ENCODE measurements around the gene VSTM2L. TPM values are rescaled to one million over a fixed set of nuclear protein-coding genes. Genes with fewer than 3 reads are reported as not detected.

VSTM2L gene
- polyA plus RNA-seq, 1 donor (not counting 4 experiments of a cell fraction or from before 2014, with no cell fraction given): 0.75 TPM

- DNase-seq (ENCODE audit: low read depth, low spot score) (no peak), FAIRE-seq (no peak)
- dilution Hi-C loops (cut with MboI; ENCODE audit: extremely low pct_ligation_motif_present, low sequenced_read_pairs): no loop called here
- no peaks in the 10 kb centered on the region for H3K9me1 ChIP-seq (ENCODE audit: control insufficient read depth, extremely low read depth, insufficient read depth, low read length)
- H3K4me2 ChIP-seq (ENCODE audit: control insufficient read depth, extremely low read depth, insufficient read depth, low read depth, low read length): peak overlapping the region; percentile 58
- no peak for TF ChIP-seq EZH2 (IDR thresholded peaks at IDR 0.05; ENCODE audit: low read length)
- TF ChIP-seq CTCF (optimal IDR thresholded peaks at IDR 0.05 in 1 of 3, IDR thresholded peaks at IDR 0.05 in 1 of 3, conservative IDR thresholded peaks at IDR 0.05 in 1 of 3; ENCODE audit: extremely low read depth in 1 of 3, insufficient read depth in 2 of 3, low read length in 3 of 3): peak in 2 of 3 experiments; percentile 13 to 29
- no peak overlapping the region for H3K9ac ChIP-seq (ENCODE audit: control insufficient read depth, extremely low read depth, insufficient read depth, low read length)
- H3K4me1 ChIP-seq (ENCODE audit: control insufficient read depth, extremely low read depth, insufficient read depth, low read length): peaks cover 26% of the 10 kb centered on the region
- H3K79me2 ChIP-seq (ENCODE audit: control insufficient read depth, insufficient read depth, low read length): no peaks in the 10 kb centered on the region
- no peaks in the 10 kb centered on the region for H3K9me3 ChIP-seq (ENCODE audit: control insufficient read depth, low read depth, low read length)
- peak overlapping the region in 1 of 3 experiments; percentile 11 for H3K4me3 ChIP-seq (ENCODE audit: control insufficient read depth in 2 of 3, extremely low read depth in 1 of 3, insufficient read depth in 2 of 3, low read depth in 1 of 3, low read length in 3 of 3)
- peaks cover 23% of the 10 kb centered on the region for H3K27me3 ChIP-seq (ENCODE audit: control insufficient read depth, extremely low read depth, insufficient read depth, low read length)
- no peak overlapping the region for H2AFZ ChIP-seq (ENCODE audit: control insufficient read depth, low read length)
- no peak overlapping the region for H3K27ac ChIP-seq (ENCODE audit: control insufficient read depth, insufficient read depth, low read length)
- H4K20me1 ChIP-seq (ENCODE audit: control insufficient read depth, extremely low read depth, insufficient read depth, low read length): no peaks in the 10 kb centered on the region
- no peaks in the 10 kb centered on the region for H3K36me3 ChIP-seq (ENCODE audit: control insufficient read depth in 2 of 2, extremely low read depth in 1 of 2, insufficient read depth in 2 of 2, low read length in 2 of 2)
These were observed 3.6 kb upstream of the VSTM2L start for GRCh38 chr20:37899105-37900045.

GRCh38 chr20:37901240-37901639 is 1.7 kb upstream of the VSTM2L start:
- H3K27me3 ChIP-seq (ENCODE audit: control insufficient read depth, extremely low read depth, insufficient read depth, low read length): peaks cover 32% of the 10 kb centered on the region
- H3K27ac ChIP-seq (ENCODE audit: control insufficient read depth, insufficient read depth, low read length): no peak overlapping the region
- H3K9me3 ChIP-seq (ENCODE audit: control insufficient read depth, low read depth, low read length): no peaks in the 10 kb centered on the region
- no peak for TF ChIP-seq CTCF (optimal IDR thresholded peaks at IDR 0.05 in 1 of 3, IDR thresholded peaks at IDR 0.05 in 1 of 3, conservative IDR thresholded peaks at IDR 0.05 in 1 of 3; ENCODE audit: extremely low read depth in 1 of 3, insufficient read depth in 2 of 3, low read length in 3 of 3)
- no peak for TF ChIP-seq EZH2 (IDR thresholded peaks at IDR 0.05; ENCODE audit: low read length)
- H3K9me1 ChIP-seq (ENCODE audit: control insufficient read depth, extremely low read depth, insufficient read depth, low read length): no peaks in the 10 kb centered on the region
- H3K36me3 ChIP-seq (ENCODE audit: control insufficient read depth in 2 of 2, extremely low read depth in 1 of 2, insufficient read depth in 2 of 2, low read length in 2 of 2): no peaks in the 10 kb centered on the region
- no peak for DNase-seq (ENCODE audit: low read depth, low spot score)
- peaks cover 26% of the 10 kb centered on the region for H3K4me1 ChIP-seq (ENCODE audit: control insufficient read depth, extremely low read depth, insufficient read depth, low read length)
- dilution Hi-C loops (cut with MboI; ENCODE audit: extremely low pct_ligation_motif_present, low sequenced_read_pairs): no loop called here
- H2AFZ ChIP-seq (ENCODE audit: control insufficient read depth, low read length): no peak overlapping the region
- FAIRE-seq: no peak
- no peak overlapping the region for H3K4me3 ChIP-seq (ENCODE audit: control insufficient read depth in 2 of 3, extremely low read depth in 1 of 3, insufficient read depth in 2 of 3, low read depth in 1 of 3, low read length in 3 of 3)
- H3K4me2 ChIP-seq (ENCODE audit: control insufficient read depth, extremely low read depth, insufficient read depth, low read depth, low read length): no peak overlapping the region
- no peak overlapping the region for H3K9ac ChIP-seq (ENCODE audit: control insufficient read depth, extremely low read depth, insufficient read depth, low read length)
- no peaks in the 10 kb centered on the region for H3K79me2 ChIP-seq (ENCODE audit: control insufficient read depth, insufficient read depth, low read length)
- no peaks in the 10 kb centered on the region for H4K20me1 ChIP-seq (ENCODE audit: control insufficient read depth, extremely low read depth, insufficient read depth, low read length)
